Measurements from ENCODE around the gene CYFIP2.
"Not testable (repeated sequence)": the region's sequence is repeated elsewhere in the genome, so short reads cannot be mapped to it uniquely, and the experiment has no call there.

CYFIP2 gene

DNA sequence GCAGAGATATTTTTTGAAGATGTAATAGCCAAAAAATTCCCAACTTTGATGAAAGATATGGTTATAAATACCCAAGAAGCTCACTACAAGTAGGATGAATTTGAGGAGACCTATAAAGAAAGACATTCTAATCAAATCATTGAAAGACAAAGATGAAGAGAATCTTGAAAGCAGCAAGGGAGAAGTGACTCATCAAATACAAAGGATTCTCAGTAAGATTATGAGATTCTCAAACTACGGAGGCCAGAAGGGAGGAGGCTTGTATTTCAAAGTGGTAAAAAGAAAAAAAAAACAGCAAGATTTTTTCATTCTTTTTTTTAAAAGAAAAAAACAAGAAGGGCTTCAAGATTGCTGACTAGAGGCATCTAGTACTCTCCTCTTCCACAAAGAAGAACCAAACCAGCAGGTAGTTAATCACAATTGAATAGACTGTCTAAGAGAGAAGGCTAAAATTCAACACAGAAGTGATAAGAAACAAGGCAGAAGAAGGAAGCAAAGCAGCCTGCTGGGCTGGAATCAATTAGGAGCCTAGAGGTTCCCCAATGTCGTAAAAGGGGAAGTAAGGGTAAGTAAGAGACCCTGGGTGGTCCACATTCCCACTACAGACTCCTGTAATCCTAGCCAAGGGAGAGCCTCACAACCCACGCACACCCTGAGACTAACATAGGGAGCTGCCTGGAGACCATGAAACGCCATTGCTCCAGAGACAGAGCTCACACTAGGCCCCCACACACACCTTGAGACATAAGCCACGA lies 135.0 kb downstream of the CYFIP2 start:
- DNase-seq: no peak

DNA sequence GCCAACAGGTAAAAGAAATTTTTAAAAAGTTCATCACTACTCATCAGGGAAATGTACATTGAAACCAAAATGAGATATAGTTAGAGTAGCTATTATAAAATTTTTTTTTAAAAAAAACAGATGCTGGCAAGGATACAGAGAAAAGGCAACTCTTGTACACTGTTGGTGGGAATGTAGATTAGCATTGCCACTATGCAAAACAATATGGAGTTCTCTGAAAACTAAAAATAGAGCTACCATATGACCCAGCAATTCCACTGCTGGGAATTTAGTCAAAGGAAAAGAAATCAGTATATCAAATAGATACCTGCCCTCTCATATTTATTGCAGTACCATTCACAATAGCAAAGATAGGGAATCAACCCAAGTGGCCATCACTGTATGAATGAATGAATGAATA lies 149.9 kb downstream of the CYFIP2 start:
- DNase-seq: no peak

DNA sequence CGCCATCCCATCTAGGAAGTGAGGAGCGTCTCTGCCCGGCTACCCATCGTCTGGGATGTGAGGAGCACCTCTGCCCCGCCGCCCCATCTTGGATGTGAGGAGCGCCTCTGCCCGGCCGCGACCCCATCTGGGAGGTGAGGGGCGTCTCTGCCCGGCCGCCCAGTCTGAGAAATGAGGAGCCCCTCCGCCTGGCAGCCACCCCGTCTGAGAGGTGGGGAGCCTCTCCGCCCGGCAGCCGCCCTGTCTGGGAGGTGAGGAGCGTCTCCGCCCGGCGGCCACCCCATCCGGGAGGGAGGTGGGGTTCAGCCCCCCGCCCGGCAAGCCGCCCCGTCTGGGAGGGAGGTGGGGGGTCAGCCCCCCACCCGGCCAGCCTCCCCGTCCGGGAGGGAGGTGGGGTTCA lies 153.6 kb downstream of the CYFIP2 start:
- DNase-seq: not testable (repeated sequence)

DNA sequence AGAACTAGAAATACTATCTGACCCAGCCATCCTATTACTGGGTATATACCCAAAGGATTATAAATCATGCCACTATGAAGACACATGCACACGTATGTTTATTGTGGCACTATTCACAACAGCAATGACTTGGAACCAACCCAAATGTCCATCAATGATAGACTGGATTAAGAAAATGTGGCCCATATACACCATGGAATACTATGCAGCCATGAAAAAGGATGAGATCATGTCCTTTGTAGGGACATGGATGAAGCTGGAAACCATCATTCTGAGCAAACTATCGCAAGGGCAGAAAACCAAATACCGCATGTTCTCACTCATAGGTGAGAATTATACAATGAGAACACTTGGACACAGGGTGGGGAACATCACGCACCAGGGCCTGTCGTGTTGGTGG lies 164.0 kb downstream of the CYFIP2 start:
- not testable (repeated sequence) for DNase-seq

DNA sequence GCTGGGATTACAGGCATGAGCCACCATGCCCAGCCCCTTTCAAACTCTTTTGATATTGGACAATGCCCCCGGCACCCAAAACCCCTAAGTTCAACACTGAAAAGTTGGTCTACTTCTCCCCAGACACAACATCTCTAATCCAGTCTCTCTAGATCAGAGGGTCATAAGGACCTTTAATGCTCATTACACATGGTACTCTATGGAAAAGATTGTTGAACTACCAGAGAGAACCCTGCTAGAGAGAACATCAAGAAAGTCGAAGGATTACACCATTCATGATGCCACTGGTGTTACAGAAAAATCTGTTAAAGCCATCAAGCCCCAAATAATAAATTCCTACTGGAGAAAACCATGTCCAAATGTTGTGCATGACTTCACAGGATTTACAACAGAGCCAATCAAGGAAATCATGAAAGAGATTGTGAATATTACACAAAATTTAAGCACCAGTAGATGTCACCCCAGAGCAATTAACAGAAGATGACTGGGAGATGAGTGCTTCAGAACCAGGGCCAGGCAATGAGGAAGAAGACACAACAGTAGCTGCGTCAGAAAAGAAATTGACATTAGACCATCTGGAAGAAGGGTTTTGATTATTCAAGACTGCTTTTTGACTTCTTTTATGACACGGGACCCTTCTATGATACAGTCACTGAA lies 165.7 kb downstream of the CYFIP2 start:
- peak; percentile 70 for DNase-seq

DNA sequence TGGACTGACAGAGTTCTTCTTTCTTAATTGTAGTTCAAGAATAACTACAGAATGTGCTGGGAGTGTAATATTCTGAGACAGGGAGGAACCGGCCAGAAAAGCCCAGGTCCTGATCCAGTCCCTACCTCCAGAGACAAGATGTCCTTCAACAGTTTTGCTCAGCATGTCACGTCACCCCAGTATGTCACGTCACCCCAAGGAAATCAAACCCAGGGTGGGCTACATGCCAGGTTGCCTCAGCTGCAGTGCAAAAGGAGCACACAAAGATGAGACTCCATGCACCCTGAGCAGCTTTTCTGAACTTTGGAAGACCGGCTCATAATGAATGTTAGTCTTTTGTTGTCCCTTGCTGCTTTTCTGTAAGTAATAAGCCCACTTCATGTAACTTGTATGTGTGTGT lies 168.2 kb downstream of the CYFIP2 start:
- DNase-seq: no peak

DNA sequence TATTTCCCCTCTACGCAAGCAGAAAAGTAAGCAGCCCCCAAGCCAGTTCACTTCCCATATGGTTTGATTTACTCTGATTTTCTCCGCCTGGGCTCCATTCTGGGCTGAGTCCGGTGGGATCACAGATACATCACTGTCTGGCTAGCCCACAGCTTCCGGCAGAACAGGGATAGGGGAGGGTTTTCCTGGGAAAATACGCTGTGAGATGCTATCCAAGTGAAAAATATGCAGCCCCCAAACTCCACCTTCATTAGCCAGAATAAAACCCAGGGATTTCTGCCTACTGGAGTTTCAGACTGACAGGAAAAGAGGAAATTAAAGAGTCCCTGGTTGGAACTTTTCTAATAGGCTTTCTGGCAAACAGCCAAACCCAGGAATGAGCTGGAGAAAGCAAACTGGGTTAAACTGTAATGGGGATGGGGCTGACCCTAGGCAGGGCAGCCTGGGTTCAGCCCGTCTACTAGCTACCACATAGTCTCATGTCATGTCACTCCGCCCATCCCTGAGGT lies 177.2 kb downstream of the CYFIP2 start:
- no peak for DNase-seq

DNA sequence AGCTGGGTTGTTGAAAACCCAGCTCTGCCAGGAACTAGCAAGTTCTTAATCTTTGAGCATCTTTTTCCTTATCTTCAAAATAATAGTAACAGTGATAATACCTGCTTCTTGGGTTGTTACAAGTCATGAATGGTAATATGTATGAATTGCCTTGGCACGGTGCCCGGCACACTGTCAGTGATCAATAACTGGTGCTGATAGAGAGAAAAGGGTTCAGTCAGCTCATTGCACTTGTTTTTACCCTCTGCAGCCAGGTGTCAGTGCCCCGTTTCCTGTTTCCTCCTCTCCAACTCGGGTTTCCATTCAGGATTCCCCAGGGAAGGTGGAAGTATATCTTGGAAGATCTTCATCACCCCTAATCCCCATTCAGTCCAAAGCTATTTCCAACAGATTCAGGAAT lies 178.3 kb downstream of the CYFIP2 start:
- no peak for DNase-seq
